Subcutaneous adipose tissue (tissue), 4 donors: Measurements from ENCODE around the gene OR56A5. TPM values are rescaled to one million over a fixed set of nuclear protein-coding genes. Genes with fewer than 3 reads are reported as not detected.

Source experiments
- CTCF ChIP-seq: fragments of 450-650 bp; IDR thresholded peaks from one replicate; pipeline ENCODE4 v1.5.1; 2016; ENCODE audit warnings: low read depth, mild to moderate bottlenecking, control low read depth, antibody characterized with exemption, moderate library complexity
- total RNA-seq, 4 donors: library from RNA; depleted of rRNA; stranded (reverse); fragments of >200 nt; gene quantifications; one replicate each; pipeline ENCODE4 v1.1.0, GENCODE V29; 2016

Gene OR56A5
- total RNA-seq, 4 donors from 2014 or later, result not detected

DNA sequence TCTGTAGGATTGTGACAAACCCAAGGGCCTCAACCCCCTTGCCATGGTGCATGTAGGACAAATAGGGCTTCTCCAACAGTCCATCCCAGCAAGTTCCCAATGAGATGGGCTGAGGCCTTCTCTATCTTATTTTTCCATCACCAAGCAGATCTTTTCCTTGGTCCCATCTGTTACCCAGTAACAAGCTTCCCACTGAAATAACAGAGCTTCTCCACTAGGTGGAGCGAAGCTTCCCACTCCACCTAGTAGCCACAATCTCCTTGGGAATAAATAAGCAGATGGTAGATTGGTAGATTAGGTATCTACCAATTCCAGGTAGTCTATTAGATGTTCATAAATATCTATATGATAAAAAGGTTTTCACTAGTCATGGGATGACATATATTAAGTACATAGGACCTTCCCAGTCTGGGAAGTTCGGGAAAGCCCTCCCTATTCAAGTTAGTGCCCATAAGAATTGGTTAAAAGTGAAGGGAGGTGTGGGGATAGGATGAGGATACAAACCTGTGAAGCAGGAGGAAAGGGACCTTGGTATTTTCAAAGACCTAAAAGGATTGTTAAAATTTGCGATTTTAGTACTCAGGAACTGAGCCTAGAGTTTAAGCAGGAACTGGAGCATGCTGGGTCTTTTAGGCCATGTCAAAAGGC lies 24.4 kb upstream of the OR56A5 start:
- TF ChIP-seq CTCF, result no peak

- TF ChIP-seq CTCF, result no peak
Measured at GRCh38 chr11:5992150-5992549, 23.9 kb upstream of the OR56A5 start.

- TF ChIP-seq CTCF, result no peak
Measured at GRCh38 chr11:5989203-5989602, 20.9 kb upstream of the OR56A5 start.

DNA sequence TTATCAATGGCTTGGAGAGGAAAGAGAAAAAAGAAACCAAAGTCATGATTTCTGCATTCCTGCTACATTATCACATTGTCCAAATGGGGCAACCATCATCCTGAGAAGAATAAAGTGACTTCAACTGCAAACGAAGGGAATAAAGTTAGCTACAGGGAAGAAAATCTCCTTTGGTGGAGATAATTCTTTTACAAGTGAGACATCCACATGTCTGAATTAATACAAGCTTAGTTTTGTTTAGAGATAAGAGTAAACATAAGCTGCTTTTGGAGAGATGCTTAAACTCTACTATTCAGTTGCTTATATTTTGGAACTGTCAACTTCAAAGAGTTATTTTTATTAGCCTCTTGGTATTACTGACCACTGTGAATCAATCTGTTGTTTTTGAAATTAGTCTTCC lies 18.6 kb upstream of the OR56A5 start, which contains the start of gene OR52L1:
Gene OR52L1 (minus strand): TSS at position 101 of the 400 bp plus-strand sequence. CDS start 55 bp downstream, at position 46.
- TF ChIP-seq CTCF, result no peak

DNA sequence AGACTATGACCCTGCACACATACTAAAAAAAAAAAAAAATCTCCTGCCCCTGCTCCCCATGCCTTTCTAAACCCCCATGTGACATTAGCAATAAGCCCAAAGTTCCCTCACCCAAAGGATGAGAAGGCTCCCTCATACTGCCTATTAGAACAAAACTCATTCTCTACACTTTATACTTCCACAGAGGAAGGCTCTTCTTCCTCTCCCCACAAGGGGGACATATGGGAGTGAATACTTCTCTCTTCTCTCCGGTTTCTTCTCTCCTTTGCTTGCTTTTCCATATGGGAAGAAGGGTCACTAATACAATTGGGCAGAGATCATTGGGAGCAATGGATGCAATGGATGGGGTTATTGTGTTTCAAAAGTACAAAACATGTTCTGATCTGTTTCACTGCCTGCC lies 15.1 kb upstream of the OR56A5 start:
- no peak for TF ChIP-seq CTCF

DNA sequence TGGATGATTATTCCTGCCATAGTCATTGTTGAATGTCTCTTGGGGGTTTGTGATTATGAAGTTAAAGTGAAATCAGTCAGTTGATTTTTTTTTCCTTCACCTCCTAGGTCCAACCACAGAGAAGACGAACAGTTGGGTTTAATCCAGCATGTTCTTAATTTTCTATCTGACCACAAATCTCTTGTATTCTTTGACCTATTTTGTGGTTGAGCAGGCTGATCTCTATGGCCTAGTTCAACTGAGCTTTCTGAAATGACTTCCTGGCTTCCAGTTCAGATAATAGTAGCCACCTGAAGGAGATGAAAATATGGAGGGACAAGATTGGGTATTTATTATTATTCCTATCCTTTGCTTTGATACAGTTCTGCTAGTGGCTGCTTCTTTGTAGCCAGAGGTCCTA lies 5.2 kb upstream of the OR56A5 start:
- no peak for TF ChIP-seq CTCF

DNA sequence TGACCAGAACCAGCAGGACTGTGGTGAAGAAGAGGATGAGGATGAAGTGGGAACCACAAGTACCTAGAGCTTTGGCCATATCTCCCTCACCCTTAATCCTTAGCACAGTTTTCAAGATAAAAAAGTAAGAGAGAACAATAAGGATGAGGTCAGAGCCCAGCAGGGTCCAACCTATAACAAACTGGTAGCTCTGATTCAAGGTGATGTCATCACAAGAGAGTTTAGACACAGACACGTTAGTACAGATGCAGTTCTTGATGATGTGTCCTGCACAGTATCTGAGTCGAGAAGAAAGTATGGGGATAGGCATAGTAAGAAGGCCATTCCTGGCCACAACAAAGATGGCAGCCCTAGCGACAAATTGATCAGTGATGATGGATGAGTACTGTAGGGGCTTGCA lies 586 bp downstream of the OR56A5 start:
- TF ChIP-seq CTCF, result no peak
